ENCODE measurements around the gene BOLA2B. TPM values are rescaled to one million over a fixed set of nuclear protein-coding genes. Genes with fewer than 3 reads are reported as not detected.

Gene BOLA2B
- total and polyA plus RNA-seq, 9 of the 15 experiments (the other 6 are each of a cell fraction or from before 2014, with no cell fraction given): 43.9 to 613 (median 181) TPM

DNA sequence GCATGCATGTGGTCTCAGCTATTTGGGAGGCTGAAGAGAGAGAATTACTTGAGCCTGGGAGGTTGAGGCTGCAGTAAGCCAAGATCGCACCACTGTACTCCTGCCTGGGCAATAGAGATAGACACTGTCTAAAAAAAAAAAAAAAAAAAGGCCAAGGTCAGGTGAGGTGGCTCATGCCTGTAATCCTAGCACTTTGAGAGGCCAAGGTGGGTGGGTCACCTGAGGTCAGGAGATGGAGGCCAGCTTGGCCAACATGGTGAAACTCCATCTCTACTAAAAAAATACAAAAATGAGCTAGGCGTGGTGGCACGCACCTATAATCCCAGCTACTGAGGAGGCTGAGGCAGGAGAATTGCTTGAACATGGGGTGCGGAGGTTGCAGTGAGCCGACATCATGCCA, 38.3 kb downstream of the BOLA2B start:
- BruUV-seq (replicated peaks): no TSS peak
- intact Hi-C loops (cut with micrococcal nuclease): no loop called here
- no peak overlapping the region for H3K27ac ChIP-seq (ENCODE audit: extremely low read depth, low read depth, low read length)
- in situ Hi-C loops (cut with MboI): no loop called here
- ChIA-PET CTCF (ENCODE audit: low intra/inter-chr PET ratio) (no interaction called here), POLR2A (no interaction called here)
- no peak overlapping the region for H2AFZ ChIP-seq (ENCODE audit: low read depth, low read length)
- no peak overlapping the region for H3K4me2 ChIP-seq (ENCODE audit: insufficient read depth, low read length)
- H3K36me3 ChIP-seq (ENCODE audit: control insufficient read depth, insufficient read depth, low read length): no peaks in the 10 kb centered on the region
- no peaks in the 10 kb centered on the region for H3K79me2 ChIP-seq (ENCODE audit: control insufficient read depth, insufficient read depth, low read length)
- no peaks in the 10 kb centered on the region for H3K9me1 ChIP-seq (ENCODE audit: control insufficient read depth, insufficient read depth, low read length)
- no peak for ATAC-seq
- no peak overlapping the region for H3K9ac ChIP-seq (ENCODE audit: insufficient read depth in 1 of 2, low read depth in 2 of 2, low read length in 2 of 2)
- no peak for TF ChIP-seq NONO (IDR thresholded peaks at IDR 0.05; ENCODE audit: low read depth in 2 of 2, low read length in 1 of 2)
- H4K20me1 ChIP-seq (replicated peaks; ENCODE audit: control insufficient read depth, insufficient read depth, low read length): no peaks in the 10 kb centered on the region
- H3K4me3 ChIP-seq: no peak overlapping the region
- DNase-seq (ENCODE audit: extremely low read depth in 1 of 4, low spot score in 3 of 4): no peak
- peaks cover 0 to 6% of the 10 kb centered on the region in 2 experiments; a peak in 2 of 5 replicates for H3K4me1 ChIP-seq (replicated peaks in 1 of 2; ENCODE audit: control insufficient read depth in 2 of 2, insufficient read depth in 2 of 2, low read length in 2 of 2)
- FAIRE-seq: no peak
- no peaks in the 10 kb centered on the region for H3K27me3 ChIP-seq (ENCODE audit: control insufficient read depth in 2 of 2, insufficient read depth in 2 of 2, low read length in 2 of 2)
- H3K9me3 ChIP-seq (replicated peaks; ENCODE audit: control insufficient read depth, insufficient read depth, low read depth, low read length): no peaks in the 10 kb centered on the region
- WGBS (ENCODE audit: insufficient coverage, low coverage, missing lambda C conversion rate): 73% methylated on average over 5 of the region's 5 CpGs

DNA sequence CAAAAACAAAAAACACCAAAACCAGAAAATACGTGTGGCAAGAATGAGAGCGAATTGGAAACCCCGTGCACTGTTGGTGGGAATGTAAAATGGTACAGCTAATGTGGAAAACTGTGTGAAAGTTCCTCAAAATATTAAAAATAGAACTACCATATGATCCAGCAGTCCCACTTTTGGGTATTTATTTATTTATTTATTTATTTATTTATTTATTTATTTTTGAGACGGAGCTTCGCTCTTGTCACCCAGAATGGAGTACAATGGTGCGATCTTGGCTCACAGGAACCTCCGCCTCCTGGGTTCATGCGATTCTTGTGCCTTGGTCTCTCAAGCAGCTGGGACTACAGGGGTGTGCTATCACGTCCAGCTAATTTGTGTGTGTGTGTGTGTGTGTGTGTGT, 40.9 kb downstream of the BOLA2B start:
- H3K27me3 ChIP-seq (ENCODE audit: control insufficient read depth in 2 of 2, insufficient read depth in 2 of 2, low read length in 2 of 2): no peaks in the 10 kb centered on the region
- H3K9me1 ChIP-seq (ENCODE audit: control insufficient read depth, insufficient read depth, low read length): no peaks in the 10 kb centered on the region
- H3K4me1 ChIP-seq (replicated peaks in 1 of 2; ENCODE audit: control insufficient read depth in 2 of 2, insufficient read depth in 2 of 2, low read length in 2 of 2): no peaks in the 10 kb centered on the region
- ChIA-PET POLR2A (interaction anchor here (1.2 kb wide), 1 partner anchor 8 kb away, joined by 3 read pairs; no protein-coding TSS in a partner anchor), CTCF (ENCODE audit: low intra/inter-chr PET ratio) (no interaction called here)
- no peak for ATAC-seq
- no peak overlapping the region for H3K4me2 ChIP-seq (ENCODE audit: insufficient read depth, low read length)
- no peak overlapping the region for H3K9ac ChIP-seq (ENCODE audit: insufficient read depth in 1 of 2, low read depth in 2 of 2, low read length in 2 of 2)
- no peak for FAIRE-seq
- H3K79me2 ChIP-seq (ENCODE audit: control insufficient read depth, insufficient read depth, low read length): no peaks in the 10 kb centered on the region
- H2AFZ ChIP-seq (ENCODE audit: low read depth, low read length): no peak overlapping the region
- intact Hi-C loops (cut with micrococcal nuclease) (no loop called here), in situ Hi-C loops (cut with MboI) (no loop called here)
- H3K9me3 ChIP-seq (replicated peaks; ENCODE audit: control insufficient read depth, insufficient read depth, low read depth, low read length): peaks cover 8% of the 10 kb centered on the region; the same call in 1 of the 2 replicates
- no peak overlapping the region for H3K4me3 ChIP-seq
- H3K27ac ChIP-seq (ENCODE audit: extremely low read depth, low read depth, low read length): no peak overlapping the region
- DNase-seq (ENCODE audit: extremely low read depth in 1 of 4, low spot score in 3 of 4): no peak
- no TSS peak for BruUV-seq (replicated peaks)
- no peaks in the 10 kb centered on the region for H4K20me1 ChIP-seq (replicated peaks; ENCODE audit: control insufficient read depth, insufficient read depth, low read length)
- no peaks in the 10 kb centered on the region for H3K36me3 ChIP-seq (ENCODE audit: control insufficient read depth, insufficient read depth, low read length)
- 85% methylated on average over 8 of the region's 9 CpGs for WGBS (ENCODE audit: insufficient coverage, low coverage, missing lambda C conversion rate)
- no peak for TF ChIP-seq ZZZ3 (IDR thresholded peaks at IDR 0.05)
- no peak for TF ChIP-seq SPI1 (IDR thresholded peaks at IDR 0.05; ENCODE audit: borderline replicate concordance, low read depth, low read length)
- TF ChIP-seq, protein P1, sequence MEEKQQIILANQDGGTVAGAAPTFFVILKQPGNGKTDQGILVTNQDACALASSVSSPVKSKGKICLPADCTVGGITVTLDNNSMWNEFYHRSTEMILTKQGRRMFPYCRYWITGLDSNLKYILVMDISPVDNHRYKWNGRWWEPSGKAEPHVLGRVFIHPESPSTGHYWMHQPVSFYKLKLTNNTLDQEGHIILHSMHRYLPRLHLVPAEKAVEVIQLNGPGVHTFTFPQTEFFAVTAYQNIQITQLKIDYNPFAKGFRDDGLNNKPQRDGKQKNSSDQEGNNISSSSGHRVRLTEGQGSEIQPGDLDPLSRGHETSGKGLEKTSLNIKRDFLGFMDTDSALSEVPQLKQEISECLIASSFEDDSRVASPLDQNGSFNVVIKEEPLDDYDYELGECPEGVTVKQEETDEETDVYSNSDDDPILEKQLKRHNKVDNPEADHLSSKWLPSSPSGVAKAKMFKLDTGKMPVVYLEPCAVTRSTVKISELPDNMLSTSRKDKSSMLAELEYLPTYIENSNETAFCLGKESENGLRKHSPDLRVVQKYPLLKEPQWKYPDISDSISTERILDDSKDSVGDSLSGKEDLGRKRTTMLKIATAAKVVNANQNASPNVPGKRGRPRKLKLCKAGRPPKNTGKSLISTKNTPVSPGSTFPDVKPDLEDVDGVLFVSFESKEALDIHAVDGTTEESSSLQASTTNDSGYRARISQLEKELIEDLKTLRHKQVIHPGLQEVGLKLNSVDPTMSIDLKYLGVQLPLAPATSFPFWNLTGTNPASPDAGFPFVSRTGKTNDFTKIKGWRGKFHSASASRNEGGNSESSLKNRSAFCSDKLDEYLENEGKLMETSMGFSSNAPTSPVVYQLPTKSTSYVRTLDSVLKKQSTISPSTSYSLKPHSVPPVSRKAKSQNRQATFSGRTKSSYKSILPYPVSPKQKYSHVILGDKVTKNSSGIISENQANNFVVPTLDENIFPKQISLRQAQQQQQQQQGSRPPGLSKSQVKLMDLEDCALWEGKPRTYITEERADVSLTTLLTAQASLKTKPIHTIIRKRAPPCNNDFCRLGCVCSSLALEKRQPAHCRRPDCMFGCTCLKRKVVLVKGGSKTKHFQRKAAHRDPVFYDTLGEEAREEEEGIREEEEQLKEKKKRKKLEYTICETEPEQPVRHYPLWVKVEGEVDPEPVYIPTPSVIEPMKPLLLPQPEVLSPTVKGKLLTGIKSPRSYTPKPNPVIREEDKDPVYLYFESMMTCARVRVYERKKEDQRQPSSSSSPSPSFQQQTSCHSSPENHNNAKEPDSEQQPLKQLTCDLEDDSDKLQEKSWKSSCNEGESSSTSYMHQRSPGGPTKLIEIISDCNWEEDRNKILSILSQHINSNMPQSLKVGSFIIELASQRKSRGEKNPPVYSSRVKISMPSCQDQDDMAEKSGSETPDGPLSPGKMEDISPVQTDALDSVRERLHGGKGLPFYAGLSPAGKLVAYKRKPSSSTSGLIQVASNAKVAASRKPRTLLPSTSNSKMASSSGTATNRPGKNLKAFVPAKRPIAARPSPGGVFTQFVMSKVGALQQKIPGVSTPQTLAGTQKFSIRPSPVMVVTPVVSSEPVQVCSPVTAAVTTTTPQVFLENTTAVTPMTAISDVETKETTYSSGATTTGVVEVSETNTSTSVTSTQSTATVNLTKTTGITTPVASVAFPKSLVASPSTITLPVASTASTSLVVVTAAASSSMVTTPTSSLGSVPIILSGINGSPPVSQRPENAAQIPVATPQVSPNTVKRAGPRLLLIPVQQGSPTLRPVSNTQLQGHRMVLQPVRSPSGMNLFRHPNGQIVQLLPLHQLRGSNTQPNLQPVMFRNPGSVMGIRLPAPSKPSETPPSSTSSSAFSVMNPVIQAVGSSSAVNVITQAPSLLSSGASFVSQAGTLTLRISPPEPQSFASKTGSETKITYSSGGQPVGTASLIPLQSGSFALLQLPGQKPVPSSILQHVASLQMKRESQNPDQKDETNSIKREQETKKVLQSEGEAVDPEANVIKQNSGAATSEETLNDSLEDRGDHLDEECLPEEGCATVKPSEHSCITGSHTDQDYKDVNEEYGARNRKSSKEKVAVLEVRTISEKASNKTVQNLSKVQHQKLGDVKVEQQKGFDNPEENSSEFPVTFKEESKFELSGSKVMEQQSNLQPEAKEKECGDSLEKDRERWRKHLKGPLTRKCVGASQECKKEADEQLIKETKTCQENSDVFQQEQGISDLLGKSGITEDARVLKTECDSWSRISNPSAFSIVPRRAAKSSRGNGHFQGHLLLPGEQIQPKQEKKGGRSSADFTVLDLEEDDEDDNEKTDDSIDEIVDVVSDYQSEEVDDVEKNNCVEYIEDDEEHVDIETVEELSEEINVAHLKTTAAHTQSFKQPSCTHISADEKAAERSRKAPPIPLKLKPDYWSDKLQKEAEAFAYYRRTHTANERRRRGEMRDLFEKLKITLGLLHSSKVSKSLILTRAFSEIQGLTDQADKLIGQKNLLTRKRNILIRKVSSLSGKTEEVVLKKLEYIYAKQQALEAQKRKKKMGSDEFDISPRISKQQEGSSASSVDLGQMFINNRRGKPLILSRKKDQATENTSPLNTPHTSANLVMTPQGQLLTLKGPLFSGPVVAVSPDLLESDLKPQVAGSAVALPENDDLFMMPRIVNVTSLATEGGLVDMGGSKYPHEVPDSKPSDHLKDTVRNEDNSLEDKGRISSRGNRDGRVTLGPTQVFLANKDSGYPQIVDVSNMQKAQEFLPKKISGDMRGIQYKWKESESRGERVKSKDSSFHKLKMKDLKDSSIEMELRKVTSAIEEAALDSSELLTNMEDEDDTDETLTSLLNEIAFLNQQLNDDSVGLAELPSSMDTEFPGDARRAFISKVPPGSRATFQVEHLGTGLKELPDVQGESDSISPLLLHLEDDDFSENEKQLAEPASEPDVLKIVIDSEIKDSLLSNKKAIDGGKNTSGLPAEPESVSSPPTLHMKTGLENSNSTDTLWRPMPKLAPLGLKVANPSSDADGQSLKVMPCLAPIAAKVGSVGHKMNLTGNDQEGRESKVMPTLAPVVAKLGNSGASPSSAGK (IDR thresholded peaks at IDR 0.05): no peak
- no peak for TF ChIP-seq ZNF217 (CRISPR knock-in tag; IDR thresholded peaks at IDR 0.05)
